RCC 7860 (cell line): ENCODE measurements around the gene PCNX3.

Experiments
- DNase-seq: peaks from one replicate; pipeline ENCODE4 v3.0.0-alpha.2; 2015; ENCODE audit warnings: low spot score
- FAIRE-seq: peaks from 2 replicates; lab custom pipeline; 2012; peaks lifted over from hg19 to GRCh38; lab: Jason Lieb, UNC

Gene PCNX3

GRCh38 chr11:65617990-65618751 is 2.6 kb downstream of the PCNX3 start:
- FAIRE-seq, result no peak

GRCh38 chr11:65618763-65619162 is 3.2 kb downstream of the PCNX3 start:
- no peak for FAIRE-seq
- no peak for DNase-seq

More at GRCh38 chr11:65617990-65618751, 2.6 kb downstream of the PCNX3 start:
- no peak for DNase-seq

GRCh38 chr11:65619281-65619928 is 3.8 kb downstream of the PCNX3 start:
- FAIRE-seq (no peak), DNase-seq (no peak)

GRCh38 chr11:65620666-65621065 is 5.1 kb downstream of the PCNX3 start:
- DNase-seq (no peak), FAIRE-seq (no peak)

DNA sequence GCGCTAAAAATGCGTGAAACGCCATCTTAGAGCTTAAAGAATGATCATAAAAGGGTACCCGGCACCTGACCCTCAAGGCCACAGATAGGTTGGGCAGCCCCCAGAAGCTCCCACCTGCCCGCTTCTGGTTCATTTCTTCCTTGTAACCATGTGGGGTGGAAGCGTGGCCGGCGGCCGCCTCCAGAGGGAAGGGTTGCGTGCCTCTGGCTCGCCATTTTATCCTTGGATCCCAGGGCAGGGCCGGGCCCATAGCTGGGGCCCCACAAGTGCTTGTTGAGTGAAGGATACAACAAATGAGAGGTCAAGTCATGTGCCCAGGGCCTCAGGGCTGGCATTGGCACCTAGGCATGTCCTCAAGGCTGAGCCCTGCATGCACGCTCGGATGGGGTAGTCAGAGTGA is 5.9 kb downstream of the PCNX3 start:
- FAIRE-seq, result no peak
- no peak for DNase-seq

- DNase-seq, result no peak
- FAIRE-seq, result no peak
Measured at GRCh38 chr11:65622011-65622410, 6.4 kb downstream of the PCNX3 start.

- FAIRE-seq (no peak), DNase-seq (no peak)
Measured at GRCh38 chr11:65623177-65623576, 7.6 kb downstream of the PCNX3 start.

GRCh38 chr11:65623852-65624616 is 8.5 kb downstream of the PCNX3 start:
- no peak for FAIRE-seq

DNA sequence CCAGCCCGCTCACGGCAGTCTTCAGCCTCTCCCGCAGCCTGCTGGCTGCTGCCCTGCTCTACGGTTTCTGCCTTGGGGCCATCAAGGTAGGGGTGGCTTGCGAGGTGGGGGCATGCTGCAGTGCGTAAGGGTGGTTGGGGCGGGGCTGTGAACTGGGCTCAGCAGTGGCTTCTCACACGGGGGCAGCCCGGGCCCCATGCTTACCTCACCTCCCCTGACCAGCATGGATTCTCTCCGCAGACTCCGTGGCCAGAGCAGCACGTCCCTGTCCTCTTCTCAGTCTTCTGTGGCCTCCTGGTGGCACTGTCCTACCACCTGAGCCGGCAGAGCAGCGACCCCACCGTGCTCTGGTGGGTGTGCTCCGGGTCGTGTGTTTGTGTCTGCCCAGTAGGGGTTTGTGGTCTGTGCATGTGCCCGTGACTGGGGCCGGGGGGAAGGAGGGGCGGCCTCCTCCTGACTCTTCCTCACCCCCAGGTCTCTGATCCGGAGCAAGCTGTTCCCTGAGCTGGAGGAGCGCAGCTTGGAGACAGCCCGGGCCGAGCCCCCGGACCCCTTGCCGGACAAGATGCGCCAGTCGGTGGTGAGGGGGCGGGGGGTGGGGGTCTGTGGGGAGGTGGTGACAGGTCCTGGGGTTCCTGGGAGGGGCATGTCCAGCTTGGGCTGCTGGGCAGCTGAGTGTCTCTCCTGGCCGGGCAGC is 9.5 kb downstream of the PCNX3 start:
- DNase-seq (no peak), FAIRE-seq (no peak)

More at GRCh38 chr11:65623852-65624616, 8.5 kb downstream of the PCNX3 start:
- no peak for DNase-seq

DNA sequence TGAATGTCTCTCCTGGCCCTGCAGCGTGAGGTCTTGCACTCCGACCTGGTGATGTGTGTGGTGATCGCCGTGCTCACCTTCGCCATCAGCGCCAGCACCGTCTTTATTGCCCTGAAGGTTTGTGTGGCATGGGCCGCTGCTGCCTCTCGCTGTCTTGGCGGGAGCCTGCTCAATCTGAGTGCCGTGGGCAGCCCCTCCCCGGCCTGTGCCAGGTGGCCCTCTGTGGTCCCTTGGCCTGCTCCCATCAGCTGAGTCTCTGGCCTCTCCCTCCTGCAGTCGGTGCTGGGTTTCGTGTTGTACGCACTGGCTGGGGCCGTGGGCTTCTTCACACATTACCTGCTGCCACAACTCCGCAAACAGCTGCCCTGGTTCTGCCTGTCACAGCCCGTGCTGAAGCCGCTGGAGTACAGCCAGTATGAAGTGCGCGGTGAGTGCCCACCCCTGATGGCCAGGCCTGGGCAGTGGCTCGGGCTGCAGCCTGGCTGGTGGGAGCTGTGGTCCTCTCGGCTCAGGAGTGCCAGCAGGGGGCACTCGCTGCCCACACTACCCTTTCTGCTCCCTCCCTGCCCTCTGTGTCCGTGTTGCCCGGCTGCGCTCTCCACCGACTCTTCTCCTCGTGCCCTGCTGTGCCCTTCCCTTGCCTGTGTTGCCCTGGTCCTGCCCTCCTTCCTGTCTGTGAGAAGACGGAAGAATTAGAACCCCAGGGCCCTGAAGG is 10.2 kb downstream of the PCNX3 start:
- FAIRE-seq, result no peak

GRCh38 chr11:65627202-65627601 is 11.6 kb downstream of the PCNX3 start:
- no peak for FAIRE-seq
- DNase-seq, result no peak

More for the DNA sequence above, 10.2 kb downstream of the PCNX3 start:
- no peak for DNase-seq

GRCh38 chr11:65629579-65629978 is 14.0 kb downstream of the PCNX3 start:
- FAIRE-seq, result no peak
- DNase-seq, result no peak

GRCh38 chr11:65630215-65630614 is 14.6 kb downstream of the PCNX3 start:
- DNase-seq (no peak), FAIRE-seq (no peak)

GRCh38 chr11:65633390-65634108 is 18.0 kb downstream of the PCNX3 start:
- no peak for FAIRE-seq
- no peak for DNase-seq

DNA sequence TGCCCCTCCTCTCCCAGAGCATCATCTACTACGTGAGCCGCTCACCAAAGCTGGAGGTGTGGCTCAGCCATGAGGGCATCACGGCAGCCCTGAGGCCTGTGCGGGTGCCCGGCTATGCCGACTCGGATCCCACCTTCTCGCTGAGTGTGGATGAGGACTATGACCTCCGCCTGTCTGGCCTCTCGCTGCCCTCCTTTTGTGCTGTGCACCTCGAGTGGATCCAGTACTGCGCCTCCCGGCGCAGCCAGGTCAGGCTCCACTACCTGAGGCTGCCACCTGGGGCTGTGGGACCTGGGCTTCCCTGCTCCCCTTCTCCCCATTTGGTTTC is 18.5 kb downstream of the PCNX3 start:
- FAIRE-seq, result no peak
- no peak for DNase-seq

DNA sequence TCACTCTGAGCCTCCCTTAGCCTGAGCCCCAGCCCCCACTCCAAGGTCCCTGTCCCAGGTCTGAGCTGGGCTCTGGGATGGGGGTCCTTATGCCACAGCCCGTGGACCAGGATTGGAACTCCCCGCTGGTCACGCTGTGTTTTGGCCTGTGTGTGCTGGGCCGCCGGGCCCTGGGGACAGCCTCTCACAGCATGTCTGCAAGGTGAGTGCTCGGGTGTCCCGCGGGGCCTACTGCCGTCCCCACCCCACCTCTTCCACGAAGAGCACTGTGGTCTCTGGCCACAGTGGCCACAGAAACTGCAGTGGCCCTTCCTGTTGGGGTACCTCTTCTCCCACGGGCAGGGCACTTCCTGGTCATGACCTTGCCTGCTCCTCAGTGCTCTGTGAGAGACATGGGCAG is 18.9 kb downstream of the PCNX3 start:
- FAIRE-seq, result no peak

GRCh38 chr11:65634905-65635731 is 19.5 kb downstream of the PCNX3 start:
- DNase-seq (no peak), FAIRE-seq (no peak)

More for the DNA sequence above, 18.9 kb downstream of the PCNX3 start:
- DNase-seq, result no peak

DNA sequence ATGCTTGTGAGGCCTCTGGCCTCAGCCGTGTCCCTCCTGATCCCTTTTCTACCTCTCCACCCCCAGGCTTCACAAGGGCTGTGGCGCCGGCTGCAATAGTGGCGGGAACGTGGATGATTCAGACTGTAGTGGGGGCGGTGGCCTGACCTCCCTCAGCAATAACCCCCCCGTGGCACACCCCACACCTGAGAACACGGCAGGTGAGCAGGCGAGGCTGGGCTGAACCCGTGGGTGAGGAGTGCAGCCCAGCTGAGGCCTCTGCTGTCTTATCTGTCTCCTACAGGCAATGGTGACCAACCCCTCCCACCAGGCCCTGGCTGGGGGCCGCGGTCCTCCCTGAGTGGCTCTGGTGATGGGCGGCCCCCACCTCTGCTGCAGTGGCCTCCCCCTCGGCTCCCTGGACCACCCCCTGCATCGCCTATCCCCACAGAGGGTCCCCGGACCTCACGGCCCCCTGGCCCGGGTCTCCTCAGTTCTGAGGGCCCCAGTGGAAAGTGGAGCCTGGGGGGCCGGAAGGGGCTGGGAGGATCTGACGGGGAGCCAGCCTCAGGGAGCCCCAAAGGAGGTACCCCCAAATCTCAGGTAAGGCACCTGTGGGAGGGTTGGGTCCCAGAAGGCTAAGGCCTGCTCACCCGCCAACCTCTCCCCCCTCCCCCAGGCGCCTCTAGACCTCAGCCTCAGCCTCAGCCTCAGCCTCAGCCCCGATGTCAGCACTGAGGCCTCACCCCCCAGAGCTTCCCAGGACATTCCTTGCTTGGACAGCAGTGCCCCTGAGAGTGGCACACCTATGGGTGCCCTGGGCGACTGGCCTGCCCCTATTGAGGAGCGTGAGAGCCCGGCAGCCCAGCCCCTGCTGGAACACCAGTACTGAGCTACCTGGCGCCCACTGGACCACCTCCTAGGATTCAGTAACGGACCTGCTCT is 20.8 kb downstream of the PCNX3 start:
- DNase-seq, result no peak
- no peak for FAIRE-seq
